Large intestine (tissue), 3 donors: ENCODE measurements around the gene TNNT3. TPM values are rescaled to one million over a fixed set of nuclear protein-coding genes. Genes with fewer than 3 reads are reported as not detected.

Source experiments
- DNase-seq, 2 donors: peaks; one replicate each; pipeline versions ENCODE4 v3.0.0 to v3.0.0-alpha.2; 2013
- H3K27ac ChIP-seq: one replicate; pipeline ENCODE4 v1.5.1; 2013; ENCODE audit warnings: low read length
- H3K27me3 ChIP-seq: 2 replicates; pipeline ENCODE4 v1.6.1; 2013; ENCODE audit warnings: low read length; ENCODE audit not compliant: control insufficient read depth, insufficient read depth
- H3K36me3 ChIP-seq: 2 replicates; pipeline ENCODE4 v1.6.1; 2013; ENCODE audit warnings: low read length; ENCODE audit not compliant: control insufficient read depth, insufficient read depth
- H3K4me1 ChIP-seq: one replicate; pipeline ENCODE4 v1.6.1; 2013; ENCODE audit warnings: low read length; ENCODE audit not compliant: control insufficient read depth, insufficient read depth
- H3K4me3 ChIP-seq: one replicate; pipeline ENCODE4 v1.5.1; 2013; ENCODE audit warnings: low read length
- H3K9me3 ChIP-seq: one replicate; pipeline ENCODE4 v1.6.1; 2013; ENCODE audit warnings: mild to moderate bottlenecking, low read depth, low read length, moderate library complexity; ENCODE audit not compliant: control insufficient read depth
- WGBS: methylation state at CpG from one replicate; pipeline ENCODE4 v1.1.5; 2013; ENCODE audit warnings: low lambda C conversion rate; ENCODE audit not compliant: insufficient coverage; 5-methylcytosine and 5-hydroxymethylcytosine counted together
- polyA plus RNA-seq: library from polyadenylated mRNA; unstranded; fragments of 120-200 nt; gene quantifications from one replicate; pipeline ENCODE4 v1.2.1, GENCODE V29; 2013

TNNT3 gene
- polyA plus RNA-seq, 1 donor: 11.9 TPM

GRCh38 chr11:1924646-1925372 is 5.3 kb downstream of the TNNT3 start:
- Histone ChIP-seq H3K36me3 (no peaks in the 10 kb centered on the region), H3K9me3 (no peaks in the 10 kb centered on the region), H3K4me3 (no peak overlapping the region), H3K27me3 (no peaks in the 10 kb centered on the region), H3K27ac (no peak overlapping the region), H3K4me1 (peaks cover 6% of the 10 kb centered on the region)
- DNase-seq: no peak
- no CpG with 5 or more reads among the region's 21 CpGs for WGBS

GRCh38 chr11:1925373-1926155 is 6.1 kb downstream of the TNNT3 start:
- peaks cover 6% of the 10 kb centered on the region for H3K4me1 ChIP-seq
- no peaks in the 10 kb centered on the region for H3K9me3 ChIP-seq
- no peaks in the 10 kb centered on the region for H3K27me3 ChIP-seq
- no peak overlapping the region for H3K4me3 ChIP-seq
- no CpG with 5 or more reads among the region's 23 CpGs for WGBS
- no peak for DNase-seq
- H3K27ac ChIP-seq: no peak overlapping the region
- H3K36me3 ChIP-seq: no peaks in the 10 kb centered on the region

GRCh38 chr11:1926156-1927025 is 6.9 kb downstream of the TNNT3 start:
- no peaks in the 10 kb centered on the region for H3K9me3 ChIP-seq
- peaks cover 6% of the 10 kb centered on the region for H3K4me1 ChIP-seq
- H3K27ac ChIP-seq: no peak overlapping the region
- H3K36me3 ChIP-seq: no peaks in the 10 kb centered on the region
- DNase-seq: no peak
- 90% methylated on average over 8 of the region's 41 CpGs for WGBS
- no peaks in the 10 kb centered on the region for H3K27me3 ChIP-seq
- no peak overlapping the region for H3K4me3 ChIP-seq

GRCh38 chr11:1927026-1927847 is 7.7 kb downstream of the TNNT3 start:
- Histone ChIP-seq H3K4me1 (peaks cover 6% of the 10 kb centered on the region), H3K27me3 (no peaks in the 10 kb centered on the region), H3K4me3 (no peak overlapping the region), H3K36me3 (no peaks in the 10 kb centered on the region), H3K9me3 (no peaks in the 10 kb centered on the region), H3K27ac (no peak overlapping the region)
- no CpG with 5 or more reads among the region's 28 CpGs for WGBS
- peak in 1 of 2 donors; percentile 37 for DNase-seq

GRCh38 chr11:1927848-1928469 is 8.5 kb downstream of the TNNT3 start:
- Histone ChIP-seq H3K36me3 (no peaks in the 10 kb centered on the region), H3K27me3 (no peaks in the 10 kb centered on the region), H3K9me3 (no peaks in the 10 kb centered on the region), H3K4me3 (no peak overlapping the region), H3K4me1 (peaks cover 6% of the 10 kb centered on the region), H3K27ac (no peak overlapping the region)
- WGBS: no CpG with 5 or more reads among the region's 20 CpGs
- no peak for DNase-seq

- H3K36me3 ChIP-seq: no peaks in the 10 kb centered on the region
- H3K27me3 ChIP-seq: no peaks in the 10 kb centered on the region
- no peak overlapping the region for H3K4me3 ChIP-seq
- no CpG with 5 or more reads among the region's 13 CpGs for WGBS
- DNase-seq: no peak
- no peak overlapping the region for H3K27ac ChIP-seq
- H3K9me3 ChIP-seq: no peaks in the 10 kb centered on the region
- peaks cover 6% of the 10 kb centered on the region for H3K4me1 ChIP-seq
Observed at GRCh38 chr11:1928470-1928890, 9.0 kb downstream of the TNNT3 start.

- no peak for DNase-seq
- H3K27ac ChIP-seq: no peak overlapping the region
- H3K36me3 ChIP-seq: no peaks in the 10 kb centered on the region
Observed at GRCh38 chr11:1928891-1929541, 9.5 kb downstream of the TNNT3 start.

GRCh38 chr11:1929621-1930461 is 10.3 kb downstream of the TNNT3 start:
- no peak for DNase-seq
- Histone ChIP-seq H3K4me1 (peaks cover 6% of the 10 kb centered on the region), H3K27ac (no peak overlapping the region), H3K27me3 (no peaks in the 10 kb centered on the region), H3K9me3 (no peaks in the 10 kb centered on the region), H3K36me3 (no peaks in the 10 kb centered on the region), H3K4me3 (no peak overlapping the region)
- no CpG with 5 or more reads among the region's 25 CpGs for WGBS

More at GRCh38 chr11:1928891-1929541, 9.5 kb downstream of the TNNT3 start:
- 100% methylated on average over 2 of the region's 35 CpGs for WGBS
- no peaks in the 10 kb centered on the region for H3K9me3 ChIP-seq
- H3K4me3 ChIP-seq: no peak overlapping the region
- peaks cover 6% of the 10 kb centered on the region for H3K4me1 ChIP-seq
- no peaks in the 10 kb centered on the region for H3K27me3 ChIP-seq
